ENCODE measurements around the gene ATP5IF1. TPM values are rescaled to one million over a fixed set of nuclear protein-coding genes. Genes with fewer than 3 reads are reported as not detected.
A peak's percentile ranks its signal among the peaks of the same experiment; 100 is the strongest.

The ATP5IF1 gene
- total and polyA plus RNA-seq, 11 donors = 209 to 3,101 (median 423) TPM

GRCh38 chr1:28236656-28237322, 865 bp downstream of the ATP5IF1 start:
- peak overlapping the region; percentile 74 to 99 (median 94) for H3K4me3 ChIP-seq
- DNase-seq = no peak
- intact Hi-C loops (cut with DNase I) = no loop called here
- H3K4me1 ChIP-seq = peaks cover 4 to 51% (median 24%) of the 10 kb centered on the region in 12 donors
- WGBS, 4 donors = 7 to 11% (median 9%) methylated on average over 20 of the region's 20 CpGs
- no peaks in the 10 kb centered on the region for H3K9me3 ChIP-seq
- ATAC-seq = peak in 1 of 4 donors; percentile 2
- no peaks in the 10 kb centered on the region for H3K27me3 ChIP-seq
- peak overlapping the region; percentile 83 to 94 (median 91) for H3K27ac ChIP-seq
- TF ChIP-seq CTCF (IDR thresholded peaks at IDR 0.05) = no peak
- TF ChIP-seq POLR2A (IDR thresholded peaks at IDR 0.05) = no peak
- peaks cover 0 to 21% (median 10%) of the 10 kb centered on the region in 9 donors for H3K36me3 ChIP-seq

- Histone ChIP-seq H3K9me3 (no peaks in the 10 kb centered on the region), H3K27me3 (no peaks in the 10 kb centered on the region), H3K36me3 (peaks cover 0 to 21% (median 10%) of the 10 kb centered on the region in 9 donors), H3K4me3 (no peak overlapping the region), H3K4me1 (peaks cover 0 to 47% (median 19%) of the 10 kb centered on the region in 12 donors), H3K27ac (peak overlapping the region; percentile 17 to 94 (median 90))
- WGBS, 4 donors = 33 to 52% (median 45%) methylated on average over 2 of the region's 2 CpGs
- intact Hi-C loops (cut with DNase I) = no loop called here
- ATAC-seq = no peak
- DNase-seq = no peak
- TF ChIP-seq POLR2A (IDR thresholded peaks at IDR 0.05) = no peak
Observed at GRCh38 chr1:28239004-28239403, 3.1 kb downstream of the ATP5IF1 start.

GRCh38 chr1:28240024-28240423, 4.1 kb downstream of the ATP5IF1 start:
- intact Hi-C loops (cut with DNase I) = loop anchor here in 1 of 10 donors (10.0 kb wide), 1 partner anchor 405 kb away; the partner anchor contains the start of genes RNU11 and TAF12
- H3K27me3 ChIP-seq = no peaks in the 10 kb centered on the region
- WGBS, 4 donors = 92 to 94% (median 93%) methylated on average over 4 of the region's 4 CpGs
- H3K4me1 ChIP-seq = peaks cover 0 to 52% (median 21%) of the 10 kb centered on the region in 12 donors
- DNase-seq = no peak
- peaks cover 0 to 21% (median 10%) of the 10 kb centered on the region in 9 donors for H3K36me3 ChIP-seq
- H3K27ac ChIP-seq = peak overlapping the region in 6 of 12 donors; percentile 90 to 94 (median 92)
- no peak for ATAC-seq
- H3K4me3 ChIP-seq = no peak overlapping the region
- TF ChIP-seq CTCF (IDR thresholded peaks at IDR 0.05) = no peak
- no peak for TF ChIP-seq POLR2A (IDR thresholded peaks at IDR 0.05)
- H3K9me3 ChIP-seq = no peaks in the 10 kb centered on the region

- H3K36me3 ChIP-seq = peaks cover 0 to 21% (median 10%) of the 10 kb centered on the region in 9 donors
- TF ChIP-seq CTCF (IDR thresholded peaks at IDR 0.05) (no peak), POLR2A (IDR thresholded peaks at IDR 0.05) (no peak)
- no peak for DNase-seq
- intact Hi-C loops (cut with DNase I) = loop anchor here in 1 of 10 donors (10.0 kb wide), 1 partner anchor 403 kb away; the partner anchor contains the start of genes RNU11 and TAF12
- ATAC-seq = no peak
- 92 to 95% (median 94%) methylated on average over 10 of the region's 10 CpGs for WGBS, 4 donors
- peaks cover 0 to 59% (median 20%) of the 10 kb centered on the region in 12 donors for H3K4me1 ChIP-seq
- H3K9me3 ChIP-seq = no peaks in the 10 kb centered on the region
- no peak overlapping the region for H3K4me3 ChIP-seq
- no peaks in the 10 kb centered on the region for H3K27me3 ChIP-seq
- H3K27ac ChIP-seq = no peak overlapping the region
Observed at GRCh38 chr1:28241638-28242241, 5.8 kb downstream of the ATP5IF1 start.
